ENCODE measurements around the gene CXCL12.

The CXCL12 gene

DNA sequence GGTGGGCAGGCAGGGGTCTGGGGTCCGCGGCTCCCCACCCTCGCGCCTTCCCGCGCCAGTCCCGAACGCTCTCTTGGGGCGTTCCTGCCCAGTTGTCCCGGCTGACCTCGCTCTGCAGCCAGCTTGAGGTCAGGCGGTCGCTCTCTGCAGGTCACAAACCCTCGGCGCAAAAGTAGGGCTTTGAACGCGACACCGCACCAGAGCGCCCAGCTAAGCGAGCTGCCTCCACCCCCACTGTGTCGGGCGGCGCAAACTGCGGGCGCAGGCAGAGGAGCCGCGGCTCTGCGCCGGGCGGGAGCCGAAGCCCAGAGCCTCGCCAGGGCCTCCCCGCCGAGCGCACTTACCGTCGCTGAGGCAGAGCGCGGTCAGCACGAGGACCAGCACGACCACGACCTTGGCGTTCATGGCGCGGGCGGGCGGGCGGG lies 284 bp downstream of the CXCL12 start:
- DNase-seq: no peak

GRCh38 chr10:44383749-44384600 lies 922 bp downstream of the CXCL12 start:
- DNase-seq: no peak

DNA sequence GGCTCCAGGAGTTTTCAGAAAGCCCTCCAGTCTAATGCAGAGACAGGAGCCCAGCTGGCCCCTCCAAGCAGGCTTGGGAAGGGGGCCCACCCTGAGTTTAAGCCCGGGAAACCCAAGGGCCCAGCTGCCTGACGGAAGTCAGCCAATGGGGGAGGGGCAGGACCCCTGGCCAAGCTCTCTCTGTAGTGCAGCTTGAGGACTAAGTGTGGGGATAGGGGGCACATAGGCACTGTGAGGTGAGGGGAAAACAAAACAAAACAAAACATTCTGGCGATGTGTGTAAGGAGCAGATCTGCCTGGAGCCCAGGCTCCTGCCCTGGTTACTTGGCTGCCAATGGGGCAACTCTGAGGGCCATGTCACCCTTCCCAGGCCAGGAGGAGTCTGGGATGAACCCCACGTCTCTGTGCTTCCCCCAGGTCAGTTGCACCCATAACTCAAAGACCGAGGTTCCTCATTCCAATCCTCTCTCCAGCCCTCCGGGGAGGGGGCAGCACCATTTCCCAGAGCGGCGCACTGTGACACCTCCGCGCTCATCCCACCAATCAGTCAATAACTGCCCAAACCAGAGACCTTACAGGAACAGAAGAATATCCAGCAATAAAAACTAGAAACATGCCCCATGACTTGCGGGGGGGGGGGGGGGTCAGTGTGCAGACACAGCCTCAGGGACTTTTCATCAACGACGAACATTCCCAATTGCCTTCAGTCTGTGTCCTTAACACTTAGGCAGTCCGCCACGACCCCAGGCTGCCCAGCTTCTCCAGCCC lies 1.7 kb downstream of the CXCL12 start:
- DNase-seq: no peak

- no peak for DNase-seq
Observed at GRCh38 chr10:44382131-44382858, 2.6 kb downstream of the CXCL12 start.

- DNase-seq: no peak
Observed at GRCh38 chr10:44380829-44381600, 3.9 kb downstream of the CXCL12 start.

DNA sequence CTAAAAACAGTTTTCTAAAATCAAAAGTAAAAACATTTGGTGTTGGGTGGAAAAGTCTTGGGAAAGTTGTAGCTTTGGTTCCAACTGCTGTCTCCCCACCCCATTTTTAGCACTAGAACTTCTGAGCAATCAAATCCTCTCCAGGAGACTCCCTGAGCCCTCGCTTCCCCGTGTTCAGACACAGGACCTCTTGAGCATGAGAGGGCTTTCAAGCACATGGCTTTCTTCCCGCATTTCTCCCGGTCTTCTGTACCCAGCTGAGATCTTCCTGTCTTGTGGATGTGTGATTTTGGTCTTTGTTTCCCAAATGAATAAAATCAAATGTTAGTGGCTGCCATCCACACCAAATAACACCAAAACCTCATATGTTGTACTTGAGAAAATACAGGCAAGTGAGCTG lies 5.0 kb downstream of the CXCL12 start:
- DNase-seq: no peak

DNA sequence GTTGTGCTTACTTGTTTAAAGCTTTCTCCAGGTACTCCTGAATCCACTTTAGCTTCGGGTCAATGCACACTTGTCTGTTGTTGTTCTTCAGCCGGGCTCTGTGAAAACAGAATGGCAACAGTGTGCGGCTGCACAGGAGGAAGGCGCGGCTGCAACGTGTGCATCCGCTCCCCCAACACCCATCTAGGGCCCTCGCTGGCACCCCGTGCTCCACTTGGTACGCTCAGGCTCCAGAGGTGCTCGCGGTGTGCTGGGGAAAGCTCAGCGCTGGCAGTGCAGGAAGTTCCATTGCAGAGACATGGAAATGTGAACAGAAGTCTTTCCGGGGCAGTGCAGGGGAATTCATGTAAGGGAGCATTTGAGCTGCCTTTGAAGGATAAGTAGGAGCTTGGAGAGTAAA lies 6.3 kb downstream of the CXCL12 start:
- DNase-seq: peak; percentile 37

GRCh38 chr10:44377651-44378310 lies 7.1 kb downstream of the CXCL12 start:
- DNase-seq: no peak

DNA sequence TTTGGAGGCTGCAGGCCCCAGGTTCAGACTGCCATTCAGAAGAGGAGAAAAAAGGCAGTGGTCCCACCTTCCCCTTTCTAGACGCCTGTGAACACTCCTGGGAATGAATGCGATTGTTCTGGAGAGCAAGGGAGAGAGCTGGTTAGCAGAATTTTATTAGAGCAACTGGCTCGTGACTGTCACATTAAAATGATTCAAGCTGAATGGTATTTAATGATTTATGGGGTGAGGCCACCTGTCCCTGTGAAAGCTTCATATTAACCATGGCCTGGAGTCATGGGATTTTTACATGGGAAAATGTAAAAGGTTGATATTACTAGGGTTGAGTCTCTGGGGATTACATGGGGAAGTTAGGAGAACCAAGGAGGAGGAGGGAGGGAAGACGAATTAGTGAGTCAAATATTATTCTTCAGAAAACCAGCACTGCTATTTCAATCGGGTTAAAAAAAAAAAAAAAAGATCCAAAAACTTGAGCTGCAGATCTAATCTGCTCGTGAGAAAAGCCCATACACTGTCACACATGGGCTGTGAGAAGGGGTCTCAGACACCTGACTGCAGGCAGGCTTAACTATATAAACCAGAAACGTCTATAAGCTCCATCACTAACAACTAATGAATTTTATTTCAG lies 8.3 kb downstream of the CXCL12 start:
- no peak for DNase-seq

DNA sequence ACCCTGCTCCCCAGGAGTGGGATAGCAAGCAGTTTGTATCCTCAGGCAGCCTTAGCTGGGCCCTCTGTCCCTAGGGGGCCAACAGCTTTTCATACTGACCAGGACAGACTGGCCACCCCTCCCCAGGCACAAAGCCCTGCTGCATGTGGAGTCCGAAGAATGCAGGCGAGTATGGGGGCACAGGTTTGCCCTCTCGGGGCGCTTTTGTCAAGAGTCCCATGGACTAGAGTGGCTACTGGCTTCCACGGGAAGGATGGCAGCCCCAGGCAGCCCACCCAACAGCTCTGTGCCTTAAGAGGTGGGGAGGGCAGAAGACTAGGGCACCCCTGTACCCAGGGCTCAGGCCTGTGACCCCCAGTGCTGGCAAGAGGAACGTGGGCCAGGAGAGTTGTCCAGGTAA lies 10.7 kb downstream of the CXCL12 start:
- no peak for DNase-seq

GRCh38 chr10:44373341-44373995 lies 11.4 kb downstream of the CXCL12 start:
- DNase-seq: no peak

GRCh38 chr10:44372181-44372580 lies 12.7 kb downstream of the CXCL12 start:
- no peak for DNase-seq

GRCh38 chr10:44370731-44371248 lies 14.1 kb downstream of the CXCL12 start:
- no peak for DNase-seq

DNA sequence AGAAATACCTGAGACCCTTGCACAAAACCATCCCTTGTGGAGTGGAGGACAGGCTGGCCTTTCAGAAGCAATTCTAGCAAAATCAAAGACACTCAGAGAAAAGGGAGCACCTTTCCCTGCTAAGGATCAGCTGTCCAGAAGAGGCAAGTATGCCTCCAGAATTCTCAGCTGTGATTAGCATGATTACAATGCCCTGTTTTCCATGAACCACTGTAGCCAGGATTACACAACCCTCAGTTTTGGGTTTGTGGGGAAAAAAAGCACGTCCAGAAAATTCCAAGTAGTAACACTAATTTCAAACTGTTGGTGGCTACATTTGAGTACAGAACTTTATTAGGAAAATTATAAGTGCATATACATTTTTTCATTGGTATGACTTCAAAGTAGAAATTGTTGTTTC lies 15.0 kb downstream of the CXCL12 start:
- DNase-seq: no peak

GRCh38 chr10:44369296-44369695 lies 15.6 kb downstream of the CXCL12 start:
- no peak for DNase-seq

- DNase-seq: no peak
Observed at GRCh38 chr10:44368637-44369036, 16.3 kb downstream of the CXCL12 start.

GRCh38 chr10:44366941-44367630 lies 17.8 kb downstream of the CXCL12 start:
- DNase-seq: no peak

- DNase-seq: no peak
Observed at GRCh38 chr10:44364566-44364965, 20.3 kb downstream of the CXCL12 start.

- DNase-seq: no peak
Observed at GRCh38 chr10:44363716-44364115, 21.2 kb downstream of the CXCL12 start.
